Kidney glomerular epithelial cell (primary cell): Measurements from ENCODE around the gene YBX2.
A peak's percentile ranks its signal among the peaks of the same experiment; 100 is the strongest.
"Not testable (repeated sequence)": the region's sequence is repeated elsewhere in the genome, so short reads cannot be mapped to it uniquely, and the experiment has no call there.

Source experiments
- DNase-seq: peaks from one replicate; lab custom pipeline; 2025; lab: John Stamatoyannopoulos, UW

Gene YBX2

GRCh38 chr17:7294614-7295153 lies at the start of gene YBX2:
TSS of gene YBX2 (minus strand) at chr17:7294639. CDS start at chr17:7294500, 139 bp downstream.
- DNase-seq = no peak

- DNase-seq = no peak
Measured at GRCh38 chr17:7343250-7343649, 48.8 kb upstream of the YBX2 start.

DNA sequence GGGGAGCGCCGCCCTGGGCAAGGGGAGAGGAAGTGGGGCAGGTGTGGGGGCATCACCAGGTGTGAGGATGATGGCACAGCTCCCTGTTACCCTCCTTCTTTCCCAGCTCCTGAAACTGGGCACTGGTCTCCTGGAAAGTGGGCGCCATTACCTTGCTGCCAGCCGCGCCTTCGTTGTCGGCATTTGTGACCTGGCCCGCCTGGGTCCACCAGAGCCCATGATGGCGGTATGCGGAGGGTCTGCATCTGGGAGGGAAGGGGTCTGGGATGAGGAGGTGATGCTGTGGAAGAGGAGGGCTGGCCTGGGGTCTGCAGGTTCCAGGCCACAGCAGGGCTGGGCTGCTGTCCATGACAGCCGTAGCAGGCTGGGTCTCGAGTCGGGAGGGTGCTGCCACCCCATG lies 47.4 kb upstream of the YBX2 start:
- DNase-seq = no peak

GRCh38 chr17:7340179-7340578 lies 45.7 kb upstream of the YBX2 start:
- DNase-seq = no peak

- DNase-seq = not testable (repeated sequence)
Measured at GRCh38 chr17:7337600-7337999, 43.2 kb upstream of the YBX2 start.

DNA sequence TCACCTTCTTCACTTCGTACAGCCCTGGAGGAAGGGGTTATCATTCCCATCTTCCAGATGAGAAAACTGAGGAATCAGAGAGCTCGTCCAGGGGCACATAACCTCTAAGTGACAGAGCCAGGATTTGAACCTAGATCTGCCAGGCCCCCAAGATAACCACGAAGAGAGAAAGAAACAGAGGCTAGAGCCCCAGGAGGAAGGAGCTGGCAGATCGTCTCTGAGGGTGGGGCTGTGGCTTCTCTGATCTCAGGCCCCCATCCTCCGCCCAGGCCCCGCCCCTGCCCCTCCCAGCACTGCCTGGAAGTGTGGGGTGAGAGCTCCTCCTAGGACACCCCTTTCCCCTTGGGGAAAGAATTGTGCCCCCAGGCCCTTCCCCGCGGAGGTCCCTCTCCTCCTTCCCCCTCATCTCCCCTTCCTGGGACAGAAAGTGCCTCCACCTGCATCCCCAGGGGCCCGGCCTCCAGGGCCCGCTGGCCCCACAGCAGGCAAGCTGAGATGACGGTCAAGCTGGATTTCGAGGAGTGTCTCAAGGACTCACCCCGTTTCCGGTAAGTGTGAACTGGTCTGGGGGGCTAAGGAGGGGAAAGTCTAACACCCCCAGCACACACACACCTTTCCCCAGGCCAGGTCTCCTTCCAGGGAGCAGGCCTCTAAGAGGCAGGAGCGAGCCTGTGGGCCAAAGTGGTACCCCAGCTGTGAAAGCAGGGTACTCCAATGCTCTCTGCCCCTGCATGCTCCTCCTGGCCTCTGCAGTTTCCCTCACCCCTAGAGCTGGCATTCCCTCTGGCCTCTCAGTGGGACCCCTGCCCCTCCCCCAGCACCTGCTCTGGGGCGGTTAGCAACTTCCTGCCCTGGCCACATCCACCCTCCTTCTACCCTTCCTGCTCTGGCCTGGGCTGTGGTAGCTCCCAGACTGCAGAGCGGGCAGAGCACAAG lies 42.1 kb upstream of the YBX2 start, which contains the start of gene ACAP1:
Gene ACAP1, plus strand, starts transcription at position 290 of the 936 bp plus-strand sequence. Its CDS starts 206 bp downstream, at position 496.
- DNase-seq = no peak

- DNase-seq = not testable (repeated sequence)
Measured at GRCh38 chr17:7335765-7336164, 41.3 kb upstream of the YBX2 start.

DNA sequence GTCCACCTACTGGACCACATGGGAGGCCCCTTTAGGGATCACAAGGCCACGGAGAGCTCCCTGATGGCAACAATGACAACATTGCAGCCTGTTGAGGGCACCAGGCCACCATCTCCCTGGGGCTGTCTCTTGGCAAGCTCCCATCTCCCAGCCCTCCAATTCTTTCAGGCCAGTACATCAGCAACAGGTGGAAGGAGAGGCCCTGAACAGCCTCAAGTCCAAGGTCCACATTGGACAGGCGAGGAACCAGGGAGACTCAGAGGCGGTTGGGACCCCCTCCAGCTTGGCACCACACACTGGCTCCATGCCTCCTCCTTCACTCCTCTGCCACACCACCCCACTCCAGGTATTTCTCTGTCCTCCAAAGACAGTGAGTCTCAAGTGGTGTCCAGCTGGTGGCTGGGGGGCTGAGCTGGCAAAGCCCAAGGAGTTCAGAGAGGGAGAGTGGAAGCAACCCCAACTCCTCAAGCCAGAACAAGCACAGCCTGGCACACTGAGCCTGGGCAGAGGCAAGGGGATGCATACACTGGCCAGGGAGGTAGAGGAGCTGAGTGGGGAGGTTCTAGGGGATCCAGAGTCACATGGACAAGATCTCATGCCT lies 40.6 kb upstream of the YBX2 start:
- no peak for DNase-seq

GRCh38 chr17:7332600-7333069 lies 38.2 kb upstream of the YBX2 start:
- DNase-seq = not testable (repeated sequence)

DNA sequence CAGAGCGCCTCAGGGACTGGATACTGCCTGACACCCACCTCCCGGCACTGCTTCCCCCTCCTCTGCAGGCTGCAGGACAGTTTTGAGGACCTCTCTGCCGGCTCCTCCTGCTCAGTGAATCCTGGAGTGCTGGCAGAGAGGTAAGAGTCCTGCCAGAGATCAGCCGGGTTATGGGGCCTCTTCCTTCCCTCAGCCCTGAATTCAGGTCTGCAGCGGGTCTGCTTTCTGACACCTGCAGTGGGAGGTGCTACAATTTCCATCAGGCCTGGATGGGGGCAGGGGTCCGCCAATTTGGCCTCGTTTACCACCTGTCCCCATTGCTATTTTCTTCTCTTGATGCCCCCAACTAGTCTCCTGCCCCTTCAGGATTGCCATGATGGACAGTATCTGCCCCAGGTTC lies 37.7 kb upstream of the YBX2 start:
- DNase-seq = no peak

DNA sequence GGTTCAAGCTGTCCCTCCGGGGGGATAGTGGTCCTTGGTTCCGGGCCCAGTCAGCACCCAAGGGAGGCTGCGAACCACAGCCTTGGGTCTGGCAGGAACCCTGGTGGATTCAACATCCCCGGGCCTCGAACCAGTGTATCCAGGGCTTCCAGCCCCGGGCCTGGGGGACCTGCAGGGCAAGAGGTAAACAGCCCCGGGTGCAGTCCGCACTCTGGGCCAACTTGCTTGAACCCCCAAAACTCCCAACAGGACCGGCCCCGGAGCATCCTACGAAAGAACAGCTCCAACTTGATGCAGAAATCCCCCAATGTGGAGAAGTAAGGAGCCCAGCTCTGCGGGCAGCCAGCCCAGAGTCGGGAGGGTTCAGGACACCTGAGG lies 36.2 kb upstream of the YBX2 start:
- no peak for DNase-seq

DNA sequence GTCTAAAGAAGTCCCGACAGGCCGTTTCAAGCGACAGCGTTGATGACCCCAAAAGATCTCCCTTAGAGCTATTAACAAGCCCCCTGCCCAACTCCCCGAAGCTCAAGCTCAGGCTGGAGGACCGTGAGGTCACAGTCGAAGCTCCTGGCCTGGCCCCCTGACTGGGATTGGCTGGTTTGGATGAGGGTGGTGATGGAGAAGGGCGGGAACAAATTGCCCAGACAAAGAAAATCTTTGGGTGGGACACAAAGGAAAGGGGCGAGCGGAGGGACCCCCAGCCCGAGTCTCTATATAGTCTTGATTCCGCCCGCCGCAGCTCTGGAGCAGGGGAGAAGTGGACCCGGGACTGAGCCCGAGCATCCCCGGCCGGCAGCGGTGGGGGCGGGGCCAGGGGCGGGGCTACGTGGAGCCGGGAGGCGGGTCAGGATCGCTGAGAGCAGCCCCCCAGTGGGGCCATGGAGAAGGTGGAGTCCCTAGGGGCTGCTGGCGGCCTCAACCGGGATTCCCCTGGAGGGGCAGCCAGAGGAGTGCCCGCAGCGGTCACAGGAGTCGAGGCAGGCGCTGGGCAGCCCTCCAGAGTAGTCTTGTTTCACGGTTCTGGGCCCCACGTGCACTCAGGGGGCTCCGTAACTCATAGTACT lies 35.7 kb upstream of the YBX2 start:
- peak; percentile 66 for DNase-seq

DNA sequence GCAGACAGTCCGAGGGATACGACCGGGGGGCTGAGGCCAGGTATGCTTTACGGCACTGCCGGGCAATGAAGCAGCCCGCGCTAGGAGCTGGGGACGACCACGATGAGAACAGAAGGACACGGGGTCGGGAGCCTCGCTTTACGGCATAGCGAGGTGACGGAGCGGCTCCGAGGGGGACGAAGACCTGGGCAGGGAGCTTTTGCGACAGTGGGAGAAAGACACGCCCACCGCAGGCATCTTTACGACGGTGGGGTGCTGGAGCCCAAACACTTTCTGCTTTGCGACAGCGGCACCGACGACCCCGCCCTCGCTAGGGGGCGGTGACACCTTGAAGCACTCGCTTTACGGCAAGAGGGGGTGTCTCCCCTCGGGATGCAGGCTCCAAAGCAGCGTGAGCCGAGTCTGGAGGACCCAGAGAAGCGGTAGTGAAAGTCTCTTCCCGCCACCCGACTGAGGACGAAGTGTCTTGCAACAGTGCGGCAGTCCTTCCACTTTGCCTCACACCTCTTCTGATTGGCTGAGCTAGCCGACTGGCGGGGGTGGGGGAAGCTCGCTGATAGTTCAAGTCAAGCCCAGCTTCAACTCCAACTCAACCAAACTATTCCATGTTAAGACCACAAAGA lies 35.0 kb upstream of the YBX2 start:
- peak; percentile 94 for DNase-seq

DNA sequence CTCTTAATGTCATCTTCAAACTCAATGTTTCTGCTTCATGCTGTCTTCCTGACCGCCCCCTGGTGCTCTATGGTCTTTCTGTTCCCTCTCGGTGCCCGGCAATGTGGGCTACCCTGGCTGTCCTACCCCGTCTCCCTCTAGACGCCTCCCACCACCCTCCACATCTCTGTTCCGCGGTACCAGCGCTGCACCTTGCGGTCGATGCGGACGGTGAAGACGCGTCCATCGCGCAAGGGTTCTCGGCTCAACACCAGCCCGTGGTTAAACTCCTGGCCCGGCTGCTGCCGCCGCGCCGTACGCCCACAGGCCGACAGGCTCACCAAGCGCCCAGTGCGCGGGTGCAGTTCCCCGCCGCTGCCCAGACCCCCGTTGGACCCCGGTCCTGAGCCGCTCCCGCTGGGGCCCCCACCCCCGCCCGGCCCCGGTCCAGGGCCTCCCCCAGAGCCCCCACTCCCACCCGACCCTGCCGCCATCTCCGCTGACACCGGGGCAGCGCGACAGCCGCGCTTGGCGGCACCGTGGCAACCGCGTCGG lies 34.5 kb upstream of the YBX2 start, which contains the start of gene NEURL4:
Gene NEURL4, minus strand, starts transcription at position 496 of the 534 bp plus-strand sequence. Its CDS starts 23 bp downstream, at position 473.
- DNase-seq = no peak

- no peak for DNase-seq
Measured at GRCh38 chr17:7328009-7328408, 33.6 kb upstream of the YBX2 start.

- no peak for DNase-seq
Measured at GRCh38 chr17:7327501-7327900, 33.1 kb upstream of the YBX2 start.

GRCh38 chr17:7327056-7327455 lies 32.6 kb upstream of the YBX2 start:
- DNase-seq = no peak

- no peak for DNase-seq
Measured at GRCh38 chr17:7326186-7326585, 31.7 kb upstream of the YBX2 start.

DNA sequence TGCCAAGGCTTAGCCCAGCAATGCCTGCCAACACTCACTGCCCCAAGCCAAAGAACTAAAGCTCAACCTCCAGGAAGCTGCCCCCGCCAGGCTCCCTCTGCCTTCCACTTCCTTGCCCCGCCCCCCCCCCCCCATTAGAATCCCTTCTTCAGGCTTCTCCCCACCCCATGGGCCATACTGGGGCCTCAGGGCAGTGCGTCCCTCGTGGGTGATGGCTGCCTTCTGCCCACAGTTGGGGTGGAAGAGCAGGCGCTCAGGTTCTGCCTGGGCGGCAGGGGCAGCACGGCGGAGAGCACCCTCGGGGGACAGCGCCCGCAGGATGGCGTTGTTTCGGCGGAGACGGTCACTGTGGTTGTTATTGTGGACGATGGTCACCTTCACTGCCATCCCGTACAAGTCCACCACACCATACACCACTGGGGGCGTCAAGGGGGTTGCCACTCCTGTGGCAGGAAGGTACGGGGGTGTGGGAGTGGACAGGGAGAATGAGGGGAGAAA lies 30.6 kb upstream of the YBX2 start:
- no peak for DNase-seq

DNA sequence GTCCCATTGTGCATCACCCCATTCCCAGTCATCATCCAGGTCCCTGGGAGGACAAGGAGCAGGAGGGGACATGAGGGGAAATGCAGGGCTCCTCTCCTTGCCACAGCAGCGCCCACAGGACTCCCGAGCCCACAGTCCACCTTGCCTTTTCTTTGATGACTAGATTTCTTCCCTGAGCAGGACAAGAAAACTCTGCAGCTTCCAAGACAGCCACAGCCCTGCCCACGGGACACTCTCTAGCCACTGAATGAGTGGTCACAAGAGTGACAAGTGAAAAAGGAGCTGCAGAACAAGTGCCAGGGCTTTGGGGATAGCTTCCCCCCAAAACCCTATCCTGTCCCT lies 30.0 kb upstream of the YBX2 start:
- no peak for DNase-seq

- peak; percentile 36 for DNase-seq
Measured at GRCh38 chr17:7323731-7324437, 29.4 kb upstream of the YBX2 start.
